Retinal pigment epithelial cell (primary cell): Measurements from ENCODE around the gene TOLLIP.
"Not testable (repeated sequence)": the region's sequence is repeated elsewhere in the genome, so short reads cannot be mapped to it uniquely, and the experiment has no call there.

Experiments
- DNase-seq: peaks from one replicate; pipeline ENCODE4 v3.0.0-alpha.2; 2010; ENCODE audit warnings: low read depth
- H3K4me3 ChIP-seq: 2 replicates; pipeline ENCODE4 v1.5.1; 2011; ENCODE audit warnings: mild to moderate bottlenecking, low read length, control low read depth, moderate library complexity
- TF ChIP-seq, protein P1 (sequence below): conservative IDR thresholded peaks from 2 replicates; pipeline ENCODE4 v1.5.1; 2011; ENCODE audit warnings: low read depth, low read length, control low read depth, inconsistent platforms

TOLLIP gene

DNA sequence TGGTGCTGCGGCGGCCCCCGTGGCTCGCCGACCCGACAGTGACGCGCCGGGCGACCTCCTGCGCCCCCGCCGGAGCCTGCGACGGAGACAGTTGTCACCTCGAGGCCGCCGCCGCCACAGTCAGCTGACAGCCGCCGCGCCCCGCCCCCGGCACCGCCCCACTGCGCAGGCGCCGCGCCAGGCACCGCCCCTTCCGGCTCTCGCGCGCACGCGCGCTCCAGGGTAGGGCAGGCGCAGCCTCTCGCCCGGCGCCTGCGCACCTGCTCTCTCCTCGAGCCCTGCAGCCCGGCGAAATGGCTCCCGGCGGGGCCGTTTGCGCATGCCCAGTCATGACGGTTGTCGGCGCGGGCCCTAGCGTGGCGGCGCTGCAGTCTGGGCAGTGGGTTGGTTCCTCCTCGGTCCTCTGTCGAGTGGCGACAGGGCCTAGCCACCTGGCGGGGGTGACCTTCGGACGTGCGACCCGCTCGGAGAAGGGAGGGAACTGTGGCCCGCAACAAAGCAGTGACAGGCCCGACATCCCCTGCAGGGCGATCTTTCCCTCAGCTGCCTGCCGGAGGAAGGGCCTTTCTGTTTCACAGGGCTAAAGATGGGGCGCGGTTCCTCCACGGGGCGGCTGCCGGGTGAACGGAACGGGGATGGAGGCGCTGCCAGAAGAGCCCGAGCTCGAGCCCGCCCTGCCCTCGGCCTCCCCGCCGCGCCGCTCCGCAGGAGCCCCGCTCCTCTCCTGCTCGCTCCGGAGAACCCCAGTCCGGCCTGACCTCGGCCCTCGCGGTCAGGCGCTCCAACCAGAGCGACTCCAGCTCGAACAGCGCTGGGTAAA, at the start of gene TOLLIP:
TOLLIP (minus strand) TSS at position 135 of the 820 bp plus-strand sequence; CDS start at position 1, 134 bp downstream.
- TF ChIP-seq, protein P1, sequence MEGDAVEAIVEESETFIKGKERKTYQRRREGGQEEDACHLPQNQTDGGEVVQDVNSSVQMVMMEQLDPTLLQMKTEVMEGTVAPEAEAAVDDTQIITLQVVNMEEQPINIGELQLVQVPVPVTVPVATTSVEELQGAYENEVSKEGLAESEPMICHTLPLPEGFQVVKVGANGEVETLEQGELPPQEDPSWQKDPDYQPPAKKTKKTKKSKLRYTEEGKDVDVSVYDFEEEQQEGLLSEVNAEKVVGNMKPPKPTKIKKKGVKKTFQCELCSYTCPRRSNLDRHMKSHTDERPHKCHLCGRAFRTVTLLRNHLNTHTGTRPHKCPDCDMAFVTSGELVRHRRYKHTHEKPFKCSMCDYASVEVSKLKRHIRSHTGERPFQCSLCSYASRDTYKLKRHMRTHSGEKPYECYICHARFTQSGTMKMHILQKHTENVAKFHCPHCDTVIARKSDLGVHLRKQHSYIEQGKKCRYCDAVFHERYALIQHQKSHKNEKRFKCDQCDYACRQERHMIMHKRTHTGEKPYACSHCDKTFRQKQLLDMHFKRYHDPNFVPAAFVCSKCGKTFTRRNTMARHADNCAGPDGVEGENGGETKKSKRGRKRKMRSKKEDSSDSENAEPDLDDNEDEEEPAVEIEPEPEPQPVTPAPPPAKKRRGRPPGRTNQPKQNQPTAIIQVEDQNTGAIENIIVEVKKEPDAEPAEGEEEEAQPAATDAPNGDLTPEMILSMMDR: peak; percentile 17
- H3K4me3 ChIP-seq: peak within 1 kb of the TSS; percentile 64
- peak; percentile 48 for DNase-seq

DNA sequence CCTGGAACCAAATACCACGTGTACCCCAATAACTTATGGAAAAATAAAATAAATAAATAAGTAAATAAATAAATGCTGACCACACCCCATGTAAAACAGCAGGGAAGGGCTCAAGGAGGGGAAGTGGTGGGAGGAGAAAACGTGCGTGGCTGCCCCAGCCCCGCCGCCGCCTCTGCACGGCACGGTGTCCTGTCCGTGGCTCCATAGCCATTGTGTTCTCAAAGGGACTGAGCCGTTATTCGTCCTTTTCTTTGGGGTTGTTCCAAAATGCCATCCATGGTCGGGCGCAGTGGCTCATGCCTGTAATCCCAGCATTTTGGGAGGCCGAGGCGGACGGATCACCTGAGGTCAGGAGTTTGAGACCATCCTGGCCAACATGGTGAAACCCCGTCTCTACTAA, 49.5 kb upstream of the TOLLIP start:
- DNase-seq, H3K4me3 ChIP-seq: not testable (repeated sequence)

DNA sequence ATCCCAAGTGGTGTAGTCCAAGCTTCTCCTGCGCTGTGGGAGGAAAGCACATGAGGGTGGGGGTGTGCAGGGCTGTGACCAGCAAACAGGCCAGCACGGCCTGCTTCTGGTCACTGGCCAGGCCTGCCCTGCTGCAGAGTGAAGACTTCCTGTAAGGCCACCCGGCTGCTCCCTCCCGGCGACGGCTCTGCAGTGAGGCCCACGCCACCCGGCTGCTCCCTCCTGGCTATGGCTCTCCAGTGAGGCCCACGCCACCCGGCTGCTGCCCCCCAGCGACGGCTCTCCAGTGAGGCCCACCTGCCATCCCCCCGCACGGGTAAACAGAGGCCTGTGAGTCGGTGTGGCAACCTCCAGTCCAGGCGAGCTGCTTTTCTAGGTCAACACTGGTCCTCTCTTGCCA, 48.9 kb upstream of the TOLLIP start:
- TF ChIP-seq, protein P1: no peak
- H3K4me3 ChIP-seq: no peak overlapping the region
- DNase-seq: no peak

DNA sequence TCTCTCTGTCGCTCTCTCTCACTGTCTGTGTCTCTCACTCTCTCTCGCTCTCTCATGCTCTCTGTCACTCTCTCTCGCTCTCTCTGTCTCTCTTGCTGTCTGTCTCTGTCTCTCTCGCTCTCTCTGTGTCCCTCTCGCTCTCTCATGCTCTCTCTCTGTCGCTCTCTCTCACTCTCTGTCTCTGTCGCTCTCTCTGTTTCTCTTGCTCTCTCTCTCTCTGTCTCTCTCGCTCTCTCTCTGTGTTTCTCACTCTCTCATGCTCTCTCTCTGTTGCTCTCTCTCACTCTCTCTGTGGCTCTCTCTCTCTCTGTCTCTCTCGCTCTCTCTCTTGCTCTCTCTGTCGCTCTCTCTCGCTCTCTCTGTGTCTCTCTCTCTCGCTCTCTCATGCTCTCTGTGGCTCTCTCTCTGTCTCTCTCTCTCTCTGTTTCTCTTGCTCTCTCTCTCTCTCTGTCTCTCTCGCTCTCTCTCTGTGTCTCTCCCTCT, 47.1 kb upstream of the TOLLIP start:
- DNase-seq: no peak
- TF ChIP-seq, protein P1: no peak
- H3K4me3 ChIP-seq: no peak overlapping the region

- H3K4me3 ChIP-seq: no peak overlapping the region
- TF ChIP-seq, protein P1: no peak
- no peak for DNase-seq
Measured at GRCh38 chr11:1356007-1356435, 46.6 kb upstream of the TOLLIP start.

DNA sequence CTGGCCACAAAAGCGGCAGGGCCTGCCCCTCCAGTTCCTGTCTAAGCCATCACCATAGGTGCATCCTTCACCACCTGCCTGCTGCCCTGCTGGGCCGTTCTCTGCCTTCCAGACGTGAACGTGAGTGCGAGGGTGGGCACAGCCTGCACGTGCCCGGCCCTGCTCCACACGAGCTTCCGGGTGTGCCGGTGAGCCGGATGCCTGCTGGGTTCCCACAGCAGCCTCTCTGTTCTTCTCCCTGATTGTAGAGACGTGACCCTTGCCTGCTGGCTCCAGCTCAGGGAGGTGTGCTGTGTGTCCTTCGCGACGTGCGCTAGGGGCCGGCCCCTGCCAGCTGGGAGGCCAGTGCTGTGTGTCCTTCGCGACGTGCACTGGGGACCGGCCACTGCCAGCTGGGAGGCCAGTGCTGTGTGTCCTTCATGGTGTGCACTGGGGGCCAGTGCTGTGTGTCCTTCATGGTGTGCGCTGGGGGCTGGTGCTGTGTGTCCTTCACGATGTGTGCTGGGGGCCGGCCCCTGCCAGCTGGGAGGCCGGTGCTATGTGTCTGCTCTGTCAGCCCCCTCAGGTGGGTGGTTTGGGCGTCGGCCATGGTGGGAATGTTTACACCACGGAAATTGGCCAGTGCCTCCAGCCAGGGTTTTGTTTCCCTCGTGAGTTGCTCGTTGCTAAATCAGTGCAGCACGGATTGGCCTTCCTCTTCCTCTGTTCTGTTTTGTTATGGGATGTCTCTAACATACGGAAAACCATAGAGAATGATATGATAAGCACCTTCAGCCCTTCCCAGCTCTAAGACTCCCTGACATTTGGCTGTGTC, 44.9 kb upstream of the TOLLIP start:
- no peak for DNase-seq
- H3K4me3 ChIP-seq: no peak overlapping the region
- TF ChIP-seq, protein P1: no peak

GRCh38 chr11:1353383-1354124, 44.1 kb upstream of the TOLLIP start:
- DNase-seq: no peak
- H3K4me3 ChIP-seq: no peak overlapping the region
- TF ChIP-seq, protein P1: no peak
